Heart left ventricle (tissue), 16 donors: ENCODE results near the gene CCDC51. TPM values are rescaled to one million over a fixed set of nuclear protein-coding genes. Genes with fewer than 3 reads are reported as not detected.
"Not testable (repeated sequence)": the region's sequence is repeated elsewhere in the genome, so short reads cannot be mapped to it uniquely, and the experiment has no call there.

Experiments used
- ATAC-seq, 4 donors: fragments of 200-7000 bp; cut with Tn5 transposase; one replicate each; pipeline ENCODE4 v1.9.1; 2020 to 2022; ENCODE audit warnings: moderate library complexity in 4 of 4, mild to moderate bottlenecking in 3 of 4, moderate number of reproducible peaks in 1 of 4
- DNase-seq, 5 donors: peaks; one replicate each; pipeline ENCODE4 v3.0.0-alpha.2; 2020
- H3K27ac ChIP-seq, 12 donors: fragments of 200-600 bp; sonication (generic) in 4 of 12; one replicate each; pipeline versions ENCODE4 v1.5.0 to v1.8.0; 2016 to 2022; ENCODE audit warnings: mild to moderate bottlenecking in 2 of 12
- H3K27me3 ChIP-seq, 9 donors: fragments of 200-600 bp; sonication (generic) in 2 of 9; one replicate each; pipeline versions ENCODE4 v1.5.1 to v1.8.0; 2016 to 2022; ENCODE audit warnings: mild to moderate bottlenecking in 3 of 9
- H3K36me3 ChIP-seq, 9 donors: fragments of 200-600 bp; sonication (generic) in 2 of 9; one replicate each; pipeline versions ENCODE4 v1.5.0 to v1.8.0; 2018 to 2022; ENCODE audit warnings: mild to moderate bottlenecking in 2 of 9
- H3K4me1 ChIP-seq, 12 donors: fragments of 200-600 bp; sonication (generic) in 4 of 12; one replicate each; pipeline versions ENCODE4 v1.5.0 to v1.8.0; 2016 to 2022; ENCODE audit warnings: mild to moderate bottlenecking in 3 of 12
- H3K4me3 ChIP-seq, 12 donors: fragments of 200-600 bp; sonication (generic) in 4 of 12; one replicate each; pipeline versions ENCODE4 v1.5.0 to v1.8.0; 2017 to 2022; ENCODE audit warnings: mild to moderate bottlenecking in 9 of 12, moderate library complexity in 4 of 12
- H3K9me3 ChIP-seq, 12 donors: fragments of 200-600 bp; sonication (generic) in 4 of 12; one replicate each; pipeline versions ENCODE4 v1.5.0 to v1.8.0; 2016 to 2022; ENCODE audit warnings: mild to moderate bottlenecking in 1 of 12
- CTCF ChIP-seq, 12 donors: fragments of 200-600 bp; sonication (generic) in 4 of 12; IDR thresholded peaks; one replicate each; pipeline versions ENCODE4 v1.5.0 to v1.8.0; 2018 to 2022; ENCODE audit warnings: antibody characterized with exemption in 12 of 12, mild to moderate bottlenecking in 5 of 12
- POLR2A ChIP-seq, 2 donors: fragments of 450-650 bp; IDR thresholded peaks; one replicate each; pipeline ENCODE4 v1.6.1; 2017; ENCODE audit warnings: antibody characterized with exemption in 2 of 2, mild to moderate bottlenecking in 2 of 2, moderate library complexity in 2 of 2
- WGBS, 4 donors: extraction: QIAGEN DNeasy Blood & Tissue Kit in 2 of 4; methylation state at CpG; one replicate each; pipeline versions ENCODE4 v1.1.5 to v1.1.7; 2013 to 2018; 5-methylcytosine and 5-hydroxymethylcytosine counted together
- intact Hi-C, 10 donors: fragments of 100-400 bp; cut with DNase I; formaldehyde crosslinking; loops; one replicate each; pipeline versions ENCODE4 v1.11.1 to v1.14.2; 2022
- polyA plus RNA-seq, 2 donors: library from polyadenylated mRNA; stranded (reverse); fragments of 200-250 nt; gene quantifications; one replicate each; pipeline ENCODE4 v1.2.3, GENCODE V29; 2013
- total RNA-seq, 9 donors: library from RNA; depleted of rRNA in 2 of 9; stranded (reverse); fragments of >200 nt in 2 of 9; fragmentation: NEBNext Ultra II Directional in 3 of 9; extraction: Animal tissue kit (Norgen Biotek cat#: 25700) in 3 of 9; gene quantifications; one replicate each; pipeline versions ENCODE4 v1.1.0 to v1.2.4, GENCODE V29; 2016 to 2023
- donor health status: ischemic (EF 13 %, LVEDD 7.1; RV severe dilation, severe dysfunction).
- donor health status: healthy with polysubstance abuse.
- donor health status: DM: no; HTN: yes; CAD: no.
- donor health status: DM: no; HTN: no; CAD: no.
- donor health status: ischemic (EF 25% LVEDD 6.9; RV normal size, moderate dysfunction).
- donor health status: ischemic (EF 25% LVEDD 5.7; RV mildly dilated, moderate dysfunction).
- donor health status: healthy.
- donor health status: DM: yes; HTN: yes; CAD: no.
- donor health status: ischemic (EF 35%, LVEDD 5.7; RV mildly dilated, moderate dysfunction).
- donor health status: nonischemic (EF 11% LVEDD 7.7; RV severe dilation, severe dysfunction).
- donor health status: DM: yes; HTN: yes; CAD: no.
- donor health status: PGD.
- donor health status: ischemic (EF 29% LVEDD 5.4; RV normal size, mild dysfunction).
- donor health status: nonischemic (EF 23%, LVEDD 6.1; RV moderate dilation, normal function).

CCDC51 gene
- total and polyA plus RNA-seq, 11 donors = 8.2 to 14.8 (median 11.6) TPM

- H3K36me3 ChIP-seq = peaks cover 0 to 24% (median 0%) of the 10 kb centered on the region in 9 donors
- intact Hi-C loops = loop anchor here in 1 of 10 donors (10.0 kb wide), 1 partner anchor 210 kb away; the partner anchor contains the start of gene NCKIPSD
- no peak for TF ChIP-seq POLR2A (IDR thresholded peaks at IDR 0.05)
- no peak for TF ChIP-seq CTCF (IDR thresholded peaks at IDR 0.05)
- peak overlapping the region in 1 of 12 donors; percentile 28 for H3K27ac ChIP-seq
- ATAC-seq (no peak), DNase-seq (no peak)
- H3K9me3 ChIP-seq = no peaks in the 10 kb centered on the region
- WGBS, 4 donors = 72 to 86% (median 80%) methylated on average over 4 of the region's 4 CpGs
- H3K4me3 ChIP-seq = no peak overlapping the region
- peaks cover 9 to 55% (median 40%) of the 10 kb centered on the region in 12 donors for H3K4me1 ChIP-seq
- no peaks in the 10 kb centered on the region for H3K27me3 ChIP-seq
Measured at GRCh38 chr3:48474619-48475018, 34.7 kb upstream of the CCDC51 start.

- peaks cover 0 to 26% (median 6%) of the 10 kb centered on the region in 9 donors for H3K36me3 ChIP-seq
- not testable (repeated sequence) for H3K9me3 ChIP-seq
- intact Hi-C loops = loop anchor here in 1 of 10 donors (10.0 kb wide), 1 partner anchor 211 kb away; the partner anchor contains the start of gene NCKIPSD
Measured at GRCh38 chr3:48474031-48474430, 34.1 kb upstream of the CCDC51 start.

GRCh38 chr3:48473617-48473952 is 33.7 kb upstream of the CCDC51 start:
- peak overlapping the region; percentile 77 to 99 (median 97) for H3K27ac ChIP-seq
- WGBS, 4 donors = 62 to 71% (median 69%) methylated on average over 5 of the region's 5 CpGs
- H3K36me3 ChIP-seq = peaks cover 0 to 30% (median 10%) of the 10 kb centered on the region in 9 donors
- H3K4me1 ChIP-seq = peaks cover 9 to 61% (median 49%) of the 10 kb centered on the region in 12 donors
- intact Hi-C loops = loop anchor here in 4 of 10 donors (2.0 to 10.0 kb wide), 3 partner anchors 29 to 211 kb away; partner anchors contain the start of genes SHISA5 (in 2 of the 4) and NCKIPSD (in 1 of the 4)
- DNase-seq (no peak), ATAC-seq (no peak)
- no peaks in the 10 kb centered on the region for H3K27me3 ChIP-seq
- H3K4me3 ChIP-seq = peak overlapping the region in 7 of 12 donors; percentile 63 to 88 (median 74)
- no peaks in the 10 kb centered on the region for H3K9me3 ChIP-seq
- TF ChIP-seq POLR2A (IDR thresholded peaks at IDR 0.05) (no peak), CTCF (IDR thresholded peaks at IDR 0.05) (no peak)

More at GRCh38 chr3:48474031-48474430, 34.1 kb upstream of the CCDC51 start:
- not testable (repeated sequence) for ATAC-seq, H3K4me3 ChIP-seq, H3K27me3 ChIP-seq, DNase-seq
- Histone ChIP-seq H3K4me1 (peaks cover 9 to 57% (median 46%) of the 10 kb centered on the region in 12 donors), H3K27ac (peak overlapping the region in 9 of 12 donors; percentile 89 to 99 (median 97))
- 85 to 94% (median 94%) methylated on average over 4 of the region's 4 CpGs for WGBS, 4 donors

- 10 to 11% (median 10%) methylated on average over 17 of the region's 17 CpGs for WGBS, 4 donors
- intact Hi-C loops = loop anchor here in 4 of 10 donors (2.0 to 10.0 kb wide), 3 partner anchors 30 to 212 kb away; partner anchors contain the start of genes SHISA5 (in 2 of the 4) and NCKIPSD (in 1 of the 4)
- H3K4me1 ChIP-seq = peaks cover 11 to 63% (median 52%) of the 10 kb centered on the region in 12 donors
- TF ChIP-seq POLR2A (IDR thresholded peaks at IDR 0.05) (peak in 1 of 2 donors; percentile 72), CTCF (IDR thresholded peaks at IDR 0.05) (peak in 11 of 12 donors; percentile 15 to 63 (median 46))
- DNase-seq (peak; percentile 92 to 96 (median 94)), ATAC-seq (peak; percentile 84 to 95 (median 93))
- H3K27me3 ChIP-seq = no peaks in the 10 kb centered on the region
- peak overlapping the region; percentile 77 to 99 (median 97) for H3K27ac ChIP-seq
- H3K36me3 ChIP-seq = peaks cover 0 to 35% (median 14%) of the 10 kb centered on the region in 9 donors
- H3K9me3 ChIP-seq = no peaks in the 10 kb centered on the region
- peak overlapping the region; percentile 35 to 88 (median 72) for H3K4me3 ChIP-seq
Measured at GRCh38 chr3:48472923-48473616, 33.2 kb upstream of the CCDC51 start.
